GM18511 (cell line): Measurements from ENCODE around the gene CLUH.
"Not testable (repeated sequence)": the region's sequence is repeated elsewhere in the genome, so short reads cannot be mapped to it uniquely, and the experiment has no call there.

ENCODE experiments used
- ATAC-seq: cut with Tn5 transposase; IDR thresholded peaks from one replicate; pipeline ENCODE4 v1.9.1; 2021; ENCODE audit warnings: mild to moderate bottlenecking, moderate library complexity; ENCODE audit not compliant: unreplicated experiment

The CLUH gene

GRCh38 chr17:2701996-2702741 is 9.4 kb downstream of the CLUH start:
- no peak for ATAC-seq

- ATAC-seq: no peak
Measured at GRCh38 chr17:2701161-2701995, 10.2 kb downstream of the CLUH start.

- no peak for ATAC-seq
Measured at GRCh38 chr17:2700491-2701141, 10.9 kb downstream of the CLUH start.

GRCh38 chr17:2700030-2700490 is 11.5 kb downstream of the CLUH start:
- no peak for ATAC-seq

GRCh38 chr17:2699216-2699805 is 12.3 kb downstream of the CLUH start:
- ATAC-seq: not testable (repeated sequence)

- no peak for ATAC-seq
Measured at GRCh38 chr17:2697611-2698162, 13.9 kb downstream of the CLUH start.

- no peak for ATAC-seq
Measured at GRCh38 chr17:2695961-2696760, 15.4 kb downstream of the CLUH start.

- no peak for ATAC-seq
Measured at GRCh38 chr17:2695243-2695960, 16.2 kb downstream of the CLUH start.

GRCh38 chr17:2694381-2695242 is 17.0 kb downstream of the CLUH start:
- ATAC-seq: no peak

GRCh38 chr17:2693561-2694380 is 17.8 kb downstream of the CLUH start:
- ATAC-seq: no peak

- ATAC-seq: no peak
Measured at GRCh38 chr17:2692781-2693135, 18.8 kb downstream of the CLUH start.

- ATAC-seq: no peak
Measured at GRCh38 chr17:2691965-2692780, 19.4 kb downstream of the CLUH start.

- no peak for ATAC-seq
Measured at GRCh38 chr17:2691069-2691871, 20.3 kb downstream of the CLUH start.

GRCh38 chr17:2690165-2691068 is 21.1 kb downstream of the CLUH start:
- no peak for ATAC-seq
